Suprapubic skin (tissue), 4 donors: ENCODE data around the gene LAMP1.

ENCODE experiments used
- EP300 ChIP-seq: sonication (generic); formaldehyde crosslinking; IDR thresholded peaks from one replicate; pipeline ENCODE4 v1.6.1; 2017; ENCODE audit warnings: antibody characterized with exemption
- POLR2A ChIP-seq, 2 donors: fragments of 450-650 bp; IDR thresholded peaks; one replicate each; pipeline ENCODE4 v1.6.1; 2017; ENCODE audit warnings: antibody characterized with exemption in 2 of 2, mild to moderate bottlenecking in 2 of 2, moderate library complexity in 2 of 2
- POLR2AphosphoS5 ChIP-seq, 3 donors: sonication (generic); formaldehyde crosslinking; IDR thresholded peaks; one replicate each; pipeline ENCODE4 v1.6.1; 2017; ENCODE audit warnings: antibody characterized with exemption in 3 of 3
- TF ChIP-seq, protein P1 (sequence below), 2 donors: fragments of 200-600 bp in 1 of 2; fragments of 450-650 bp in 1 of 2; sonication (generic) in 1 of 2; IDR thresholded peaks; one replicate each; pipeline ENCODE4 v1.5.1; 2016 to 2019; ENCODE audit warnings: antibody characterized with exemption in 2 of 2, mild to moderate bottlenecking in 1 of 2, moderate library complexity in 1 of 2

DNA sequence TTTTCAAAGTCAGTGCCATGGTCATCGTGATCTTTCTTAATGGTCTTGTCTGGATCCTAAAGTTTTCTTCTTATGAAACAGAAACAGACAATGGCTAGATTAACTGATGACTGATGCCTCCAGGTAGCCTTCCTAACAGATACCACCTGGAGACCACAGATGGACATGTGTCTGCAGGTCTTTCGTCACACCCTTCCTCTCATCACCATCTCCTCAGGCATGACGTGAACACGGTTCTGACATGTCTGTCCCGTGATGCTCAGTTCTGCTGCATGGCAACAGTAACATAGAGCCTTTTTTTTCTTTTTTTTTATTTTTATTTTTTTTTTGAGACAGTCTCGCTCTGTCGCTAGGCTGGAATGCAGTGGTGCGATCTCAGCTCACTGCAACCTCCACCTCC is 13.1 kb upstream of the LAMP1 start:
- TF ChIP-seq POLR2AphosphoS5 (IDR thresholded peaks at IDR 0.05) (no peak), POLR2A (IDR thresholded peaks at IDR 0.05) (no peak), EP300 (no peak)
- TF ChIP-seq, protein P1, sequence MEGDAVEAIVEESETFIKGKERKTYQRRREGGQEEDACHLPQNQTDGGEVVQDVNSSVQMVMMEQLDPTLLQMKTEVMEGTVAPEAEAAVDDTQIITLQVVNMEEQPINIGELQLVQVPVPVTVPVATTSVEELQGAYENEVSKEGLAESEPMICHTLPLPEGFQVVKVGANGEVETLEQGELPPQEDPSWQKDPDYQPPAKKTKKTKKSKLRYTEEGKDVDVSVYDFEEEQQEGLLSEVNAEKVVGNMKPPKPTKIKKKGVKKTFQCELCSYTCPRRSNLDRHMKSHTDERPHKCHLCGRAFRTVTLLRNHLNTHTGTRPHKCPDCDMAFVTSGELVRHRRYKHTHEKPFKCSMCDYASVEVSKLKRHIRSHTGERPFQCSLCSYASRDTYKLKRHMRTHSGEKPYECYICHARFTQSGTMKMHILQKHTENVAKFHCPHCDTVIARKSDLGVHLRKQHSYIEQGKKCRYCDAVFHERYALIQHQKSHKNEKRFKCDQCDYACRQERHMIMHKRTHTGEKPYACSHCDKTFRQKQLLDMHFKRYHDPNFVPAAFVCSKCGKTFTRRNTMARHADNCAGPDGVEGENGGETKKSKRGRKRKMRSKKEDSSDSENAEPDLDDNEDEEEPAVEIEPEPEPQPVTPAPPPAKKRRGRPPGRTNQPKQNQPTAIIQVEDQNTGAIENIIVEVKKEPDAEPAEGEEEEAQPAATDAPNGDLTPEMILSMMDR (IDR thresholded peaks at IDR 0.05) = no peak
